GM18909 (cell line): ENCODE data around the gene NFYC.

ENCODE experiments used
- ATAC-seq: cut with Tn5 transposase; IDR thresholded peaks from one replicate; pipeline ENCODE4 v1.9.1; 2021; ENCODE audit warnings: mild to moderate bottlenecking; ENCODE audit not compliant: unreplicated experiment, poor library complexity

NFYC gene

GRCh38 chr1:40734882-40735628 is 43.6 kb downstream of the NFYC start:
- ATAC-seq, result no peak

- ATAC-seq, result no peak
Observed at GRCh38 chr1:40736085-40736531, 44.6 kb downstream of the NFYC start.

- no peak for ATAC-seq
Observed at GRCh38 chr1:40738831-40739230, 47.3 kb downstream of the NFYC start.

- ATAC-seq, result no peak
Observed at GRCh38 chr1:40739455-40740008, 48.0 kb downstream of the NFYC start.

GRCh38 chr1:40740039-40740996 is 48.8 kb downstream of the NFYC start:
- ATAC-seq, result no peak

GRCh38 chr1:40740997-40741736 is 49.7 kb downstream of the NFYC start:
- no peak for ATAC-seq

GRCh38 chr1:40742363-40743061 is 51.0 kb downstream of the NFYC start:
- ATAC-seq, result no peak

GRCh38 chr1:40743452-40743851 is 51.9 kb downstream of the NFYC start:
- no peak for ATAC-seq

GRCh38 chr1:40743860-40744259 is 52.4 kb downstream of the NFYC start:
- ATAC-seq, result no peak

- ATAC-seq, result no peak
Observed at GRCh38 chr1:40745176-40745575, 53.7 kb downstream of the NFYC start.

- ATAC-seq, result no peak
Observed at GRCh38 chr1:40746344-40747090, 55.0 kb downstream of the NFYC start.

- no peak for ATAC-seq
Observed at GRCh38 chr1:40748841-40749718, 57.6 kb downstream of the NFYC start.

DNA sequence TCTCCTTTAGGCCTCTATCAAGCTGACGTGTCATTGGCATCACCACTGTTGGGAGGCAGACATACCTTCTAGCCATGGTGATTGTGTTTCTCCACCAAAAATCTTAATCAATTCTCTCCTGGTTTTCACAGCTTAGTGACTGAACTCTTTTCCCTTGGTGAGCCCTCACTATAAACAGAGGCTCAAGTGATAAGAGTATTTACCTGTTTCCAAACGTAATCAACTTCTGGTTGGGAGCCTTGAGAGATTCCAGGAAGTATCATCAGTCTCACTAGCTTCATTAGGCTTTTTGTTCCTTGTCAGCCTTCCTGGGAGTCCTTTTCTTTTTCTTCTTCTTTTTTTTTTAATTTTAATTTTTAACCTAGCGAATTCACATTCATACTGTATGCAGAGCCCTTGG is 58.3 kb downstream of the NFYC start:
- no peak for ATAC-seq

- ATAC-seq, result no peak
Observed at GRCh38 chr1:40750451-40750908, 59.0 kb downstream of the NFYC start.

GRCh38 chr1:40751802-40752201 is 60.3 kb downstream of the NFYC start:
- ATAC-seq, result no peak

DNA sequence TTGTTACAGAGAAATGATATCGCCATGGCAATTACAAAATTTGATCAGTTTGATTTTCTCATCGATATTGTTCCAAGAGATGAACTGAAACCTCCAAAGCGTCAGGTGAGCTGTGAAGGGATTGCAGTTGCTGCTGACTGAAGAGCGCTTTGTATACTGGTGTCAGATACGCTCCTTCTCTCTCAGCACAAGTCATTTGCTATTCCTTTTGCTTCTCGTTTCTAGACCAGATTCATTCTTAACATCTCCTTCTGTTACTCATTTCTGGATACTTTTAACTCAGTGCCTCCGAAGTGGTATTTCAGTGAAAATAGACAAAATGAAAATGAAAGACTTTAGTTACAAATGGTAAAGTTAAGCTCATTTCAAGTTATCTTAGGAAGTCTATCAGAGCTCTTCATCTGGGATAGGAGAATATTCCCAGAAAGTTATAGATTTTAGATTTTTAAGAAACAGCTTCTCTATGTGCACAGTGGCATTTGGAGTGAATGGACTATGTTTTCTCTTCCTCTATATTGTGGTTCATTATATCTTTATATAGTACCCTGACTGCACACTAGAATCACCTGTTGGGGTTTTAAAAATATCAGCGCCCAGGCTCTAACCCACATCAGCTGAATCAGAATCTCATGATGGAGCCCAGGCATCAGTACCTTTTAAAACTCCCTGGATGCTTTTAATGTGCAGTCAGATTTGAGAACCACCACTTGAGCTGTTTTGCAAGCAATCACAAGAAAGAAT is 61.8 kb downstream of the NFYC start:
- no peak for ATAC-seq

DNA sequence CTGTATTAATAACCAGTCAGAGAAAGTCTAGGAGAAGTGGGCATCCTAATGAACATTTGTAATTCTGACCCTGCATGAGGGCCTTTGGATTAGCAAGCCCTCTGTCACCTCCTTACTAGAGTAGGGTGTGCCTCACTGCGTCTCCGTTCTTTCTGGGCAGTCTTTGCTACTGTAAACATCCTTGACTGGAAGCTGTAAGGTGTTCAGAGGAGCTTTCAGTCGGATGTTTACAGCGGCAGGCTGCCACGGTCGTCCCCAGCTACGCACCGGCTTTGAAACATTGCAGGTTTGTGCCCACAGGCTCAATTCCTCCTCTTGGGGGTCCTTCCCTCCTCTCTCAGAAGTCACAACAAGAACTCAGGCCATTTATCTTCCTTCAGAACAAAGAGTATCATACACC is 62.7 kb downstream of the NFYC start:
- no peak for ATAC-seq
